Activated CD4-positive, alpha-beta T cell treated with anti-CD3 and anti-CD28 coated beads, Interleukin-2, Interleukin-4, amounts not matched to agents 100 ng/mL and 50 ng/mL, durations not matched to agents 16 hours and 8 hours (primary cell): ENCODE measurements around the gene HTR3D.
A peak's percentile ranks its signal among the peaks of the same experiment; 100 is the strongest.
"Not testable (repeated sequence)": the region's sequence is repeated elsewhere in the genome, so short reads cannot be mapped to it uniquely, and the experiment has no call there.

ENCODE experiments used
- DNase-seq: peaks from one replicate; pipeline ENCODE4 v3.0.0-alpha.2; 2020; ENCODE audit warnings: low spot score

HTR3D gene

GRCh38 chr3:184071142-184071541, 39.6 kb downstream of the HTR3D start:
- not testable (repeated sequence) for DNase-seq

- no peak for DNase-seq
Observed at GRCh38 chr3:184073621-184074020, 42.1 kb downstream of the HTR3D start.

GRCh38 chr3:184075901-184076300, 44.4 kb downstream of the HTR3D start:
- DNase-seq = no peak

GRCh38 chr3:184077881-184078280, 46.3 kb downstream of the HTR3D start:
- no peak for DNase-seq

- no peak for DNase-seq
Observed at GRCh38 chr3:184078851-184079250, 47.3 kb downstream of the HTR3D start.

GRCh38 chr3:184081116-184081830, 49.7 kb downstream of the HTR3D start:
- DNase-seq = no peak

GRCh38 chr3:184082034-184082433, 50.5 kb downstream of the HTR3D start:
- DNase-seq = no peak

GRCh38 chr3:184082465-184082864, 50.9 kb downstream of the HTR3D start:
- no peak for DNase-seq

GRCh38 chr3:184085389-184085852, 53.9 kb downstream of the HTR3D start:
- DNase-seq = peak; percentile 47
